GM12801 (cell line): ENCODE results near the gene PTPRM.

Source experiments
- CTCF ChIP-seq: IDR thresholded peaks from one replicate; pipeline ENCODE4 v1.5.1; 2011; ENCODE audit warnings: control low read depth; ENCODE audit not compliant: insufficient read length; ENCODE audit errors: extremely low read depth

PTPRM gene

DNA sequence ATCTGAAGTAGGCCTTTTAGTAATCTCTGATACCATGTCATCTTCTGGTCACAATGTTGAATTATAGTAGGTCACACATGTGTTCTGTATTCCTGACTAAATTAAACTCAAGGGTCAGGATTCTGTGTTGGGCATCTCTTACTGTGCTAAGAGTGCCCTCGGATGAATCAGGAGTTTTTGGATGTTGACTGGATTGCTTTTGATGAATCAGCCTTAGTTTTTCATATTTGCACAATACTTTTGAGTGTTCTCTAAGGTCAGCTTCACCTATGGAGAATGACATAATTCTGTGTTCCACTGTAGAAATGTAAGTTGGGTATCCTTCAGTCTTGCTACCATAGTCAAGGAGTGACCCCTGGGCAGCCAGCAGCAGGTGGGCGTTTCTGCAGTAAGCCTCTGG, 190.1 kb downstream of the PTPRM start:
- no peak for TF ChIP-seq CTCF

GRCh38 chr18:7758764-7759163, 191.6 kb downstream of the PTPRM start:
- no peak for TF ChIP-seq CTCF

GRCh38 chr18:7760967-7761948, 194.1 kb downstream of the PTPRM start:
- TF ChIP-seq CTCF: no peak

DNA sequence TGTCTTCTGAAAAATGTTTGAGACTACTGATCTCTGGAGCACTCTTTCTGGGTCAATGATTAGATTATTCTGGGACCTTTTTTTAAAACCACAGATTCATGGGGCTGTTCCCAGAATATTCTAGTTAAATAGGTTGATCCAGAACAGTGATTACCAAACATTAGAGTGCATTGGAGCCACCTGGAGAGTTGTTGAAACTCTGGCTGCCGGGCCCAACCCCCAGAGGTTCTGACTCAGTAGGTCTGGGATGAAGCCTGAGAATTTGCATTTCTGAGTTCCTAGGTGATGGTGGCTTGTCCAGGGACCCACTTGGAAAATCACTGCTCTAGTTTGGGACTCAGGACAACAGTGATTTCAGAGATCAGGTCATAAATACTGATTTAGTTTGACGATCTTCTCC, 197.3 kb downstream of the PTPRM start:
- no peak for TF ChIP-seq CTCF

- TF ChIP-seq CTCF: no peak
These were observed 199.2 kb downstream of the PTPRM start for GRCh38 chr18:7766346-7766745.

DNA sequence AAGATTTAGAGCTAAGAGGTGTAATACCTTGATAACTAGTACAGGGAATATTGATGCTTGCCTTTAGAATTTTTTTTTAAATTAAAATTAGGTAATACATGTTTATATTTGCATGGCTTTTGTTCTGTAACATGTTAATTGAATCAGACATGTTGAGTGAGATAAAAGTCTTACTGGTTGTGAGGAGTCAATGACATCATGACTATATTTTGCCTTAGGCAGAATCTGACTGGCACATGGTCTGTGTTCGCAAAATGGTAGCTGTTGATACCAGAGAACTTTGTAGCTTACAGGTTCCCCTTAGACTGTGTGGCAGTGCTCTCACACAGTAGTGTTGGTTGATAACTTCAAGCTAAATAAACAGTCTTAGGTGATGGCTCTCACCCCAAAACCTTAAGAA, 199.7 kb downstream of the PTPRM start:
- no peak for TF ChIP-seq CTCF

DNA sequence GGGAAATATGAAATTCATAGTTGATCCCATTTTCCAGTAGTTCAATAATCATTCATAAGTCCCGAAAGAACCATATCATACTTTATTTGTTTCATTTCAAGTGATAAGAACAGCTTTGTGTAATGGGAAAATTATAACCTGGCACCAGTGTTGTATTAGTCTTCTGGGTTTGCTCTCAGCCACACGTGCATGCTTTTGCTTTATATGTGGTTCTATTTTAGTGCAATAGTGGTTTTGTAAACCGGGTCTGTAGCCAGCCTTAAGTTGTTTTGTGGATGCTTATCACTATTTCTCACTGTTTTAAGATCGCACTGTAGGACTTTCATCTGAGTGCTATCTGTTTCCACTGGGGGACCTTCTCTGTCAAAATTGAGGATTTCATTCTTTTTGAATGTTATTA, 203.8 kb downstream of the PTPRM start:
- TF ChIP-seq CTCF: no peak
